Omental fat pad (tissue), 4 donors: Measurements from ENCODE around the gene COL21A1. TPM values are rescaled to one million over a fixed set of nuclear protein-coding genes. Genes with fewer than 3 reads are reported as not detected.

Source experiments
- ATAC-seq: fragments of 150-250 bp; one replicate; pipeline ENCODE4 v1.9.1; 2016; ENCODE audit warnings: mild to moderate bottlenecking, moderate library complexity; ENCODE audit not compliant: low FRiP score
- DNase-seq: peaks from one replicate; pipeline ENCODE4 v3.0.0-alpha.2; 2019; ENCODE audit warnings: low spot score
- total RNA-seq, 4 donors: library from RNA; depleted of rRNA; stranded (reverse); fragments of >200 nt; gene quantifications; one replicate each; pipeline ENCODE4 v1.1.0, GENCODE V29; 2016
- TF ChIP-seq, protein P1 (sequence below), 3 donors: fragments of 450-650 bp; IDR thresholded peaks; one replicate each; pipeline ENCODE4 v1.5.1; 2016 to 2017; ENCODE audit warnings: antibody characterized with exemption in 3 of 3, mild to moderate bottlenecking in 3 of 3, moderate library complexity in 2 of 3

The COL21A1 gene
- total RNA-seq, 4 donors from 2014 or later: 1.1 to 6.9 (median 1.9) TPM

DNA sequence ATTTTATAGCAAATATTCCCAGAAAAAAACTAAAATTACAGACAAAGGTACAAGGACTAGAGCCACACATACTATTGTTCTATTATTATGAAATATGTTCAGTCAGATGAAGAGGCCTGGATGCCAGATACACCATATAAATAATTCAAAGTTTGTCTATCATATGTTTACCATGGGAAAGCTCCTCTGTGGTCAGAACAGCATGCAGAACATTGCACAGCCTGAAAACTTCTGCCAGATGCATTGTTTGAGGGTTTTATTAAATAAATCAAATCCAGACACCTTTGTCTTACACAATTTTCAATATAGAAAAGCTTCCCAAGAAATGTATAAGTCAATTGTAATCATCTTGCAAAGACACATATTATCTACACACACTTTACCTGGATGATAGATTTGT, 35.0 kb upstream of the COL21A1 start:
- TF ChIP-seq, protein P1, sequence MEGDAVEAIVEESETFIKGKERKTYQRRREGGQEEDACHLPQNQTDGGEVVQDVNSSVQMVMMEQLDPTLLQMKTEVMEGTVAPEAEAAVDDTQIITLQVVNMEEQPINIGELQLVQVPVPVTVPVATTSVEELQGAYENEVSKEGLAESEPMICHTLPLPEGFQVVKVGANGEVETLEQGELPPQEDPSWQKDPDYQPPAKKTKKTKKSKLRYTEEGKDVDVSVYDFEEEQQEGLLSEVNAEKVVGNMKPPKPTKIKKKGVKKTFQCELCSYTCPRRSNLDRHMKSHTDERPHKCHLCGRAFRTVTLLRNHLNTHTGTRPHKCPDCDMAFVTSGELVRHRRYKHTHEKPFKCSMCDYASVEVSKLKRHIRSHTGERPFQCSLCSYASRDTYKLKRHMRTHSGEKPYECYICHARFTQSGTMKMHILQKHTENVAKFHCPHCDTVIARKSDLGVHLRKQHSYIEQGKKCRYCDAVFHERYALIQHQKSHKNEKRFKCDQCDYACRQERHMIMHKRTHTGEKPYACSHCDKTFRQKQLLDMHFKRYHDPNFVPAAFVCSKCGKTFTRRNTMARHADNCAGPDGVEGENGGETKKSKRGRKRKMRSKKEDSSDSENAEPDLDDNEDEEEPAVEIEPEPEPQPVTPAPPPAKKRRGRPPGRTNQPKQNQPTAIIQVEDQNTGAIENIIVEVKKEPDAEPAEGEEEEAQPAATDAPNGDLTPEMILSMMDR (IDR thresholded peaks at IDR 0.05): no peak
- DNase-seq (no peak), ATAC-seq (no peak)

DNA sequence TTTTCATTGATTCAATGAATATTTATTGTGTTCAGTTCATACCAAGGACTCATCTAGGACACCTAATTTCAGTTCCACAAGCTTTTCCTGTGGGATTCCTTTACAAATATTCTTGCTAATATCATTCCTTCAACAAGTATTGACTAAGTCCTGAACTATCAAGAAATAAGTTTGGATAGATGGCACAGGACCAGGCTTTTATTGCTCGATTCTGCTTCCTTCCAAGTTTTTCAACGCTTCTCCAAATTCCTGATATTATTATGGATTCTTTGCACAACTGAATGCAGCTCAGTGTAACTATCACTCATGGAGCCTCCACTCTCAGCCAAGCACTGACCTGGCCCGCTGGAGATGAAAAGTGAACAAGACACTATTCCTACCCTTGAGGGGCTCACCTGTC, 32.7 kb upstream of the COL21A1 start:
- DNase-seq (no peak), ATAC-seq (no peak)
- TF ChIP-seq, protein P1 (IDR thresholded peaks at IDR 0.05): no peak

DNA sequence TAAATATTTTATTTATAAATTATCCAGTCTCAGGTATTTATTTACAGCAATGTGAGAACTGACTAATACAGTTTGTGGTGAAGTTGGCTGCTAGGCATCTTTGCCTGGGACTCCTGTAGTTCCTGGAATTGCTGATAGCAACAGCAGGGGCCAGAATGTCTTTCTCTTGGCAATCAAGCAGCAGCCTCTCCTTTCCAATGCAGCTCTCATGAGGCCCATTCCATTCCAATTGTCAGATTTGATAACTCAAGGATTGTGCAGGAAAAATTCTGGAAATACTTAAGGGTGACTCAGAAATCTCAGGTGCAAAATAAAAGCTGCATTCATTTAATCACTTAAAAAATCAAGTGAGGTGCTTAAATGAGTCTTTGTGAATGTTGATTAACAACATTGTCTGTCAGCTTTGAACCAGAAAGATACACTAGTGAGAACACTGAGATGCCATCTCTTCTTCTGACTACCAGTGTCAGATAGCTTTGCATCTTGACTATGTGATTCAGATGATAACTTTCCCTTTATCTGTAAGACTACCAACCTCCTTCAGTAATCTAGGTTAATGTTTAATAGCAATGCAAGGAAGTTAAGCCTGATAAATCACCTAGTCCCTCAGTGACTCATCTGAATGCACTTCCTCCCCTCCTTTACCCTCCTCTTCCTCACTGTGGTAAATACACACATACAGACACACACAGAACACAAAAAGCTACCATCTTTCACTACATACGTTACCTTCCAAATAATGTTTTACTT, 32.1 kb upstream of the COL21A1 start:
- DNase-seq: no peak
- TF ChIP-seq, protein P1 (IDR thresholded peaks at IDR 0.05): no peak
- ATAC-seq: no peak

DNA sequence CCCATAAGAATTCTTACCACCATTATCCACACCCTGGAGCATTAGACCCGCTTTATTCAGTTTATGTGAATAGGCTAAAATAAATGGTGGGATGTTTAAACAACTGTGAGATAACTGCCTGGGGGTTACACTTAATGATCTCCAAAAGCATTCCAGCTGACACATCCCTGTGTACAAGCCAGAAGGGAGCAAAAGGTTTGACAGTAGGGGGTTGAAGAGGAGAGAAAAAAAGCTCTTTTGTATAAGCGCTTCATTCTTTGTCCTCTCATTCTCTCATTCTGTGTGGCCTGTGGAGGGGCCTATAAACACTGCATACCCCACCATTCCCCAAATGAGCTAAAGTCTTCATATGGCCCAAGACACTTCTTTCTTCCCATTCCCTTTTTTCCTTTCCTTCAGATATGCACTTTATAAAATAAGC, 30.8 kb upstream of the COL21A1 start:
- ATAC-seq: no peak

DNA sequence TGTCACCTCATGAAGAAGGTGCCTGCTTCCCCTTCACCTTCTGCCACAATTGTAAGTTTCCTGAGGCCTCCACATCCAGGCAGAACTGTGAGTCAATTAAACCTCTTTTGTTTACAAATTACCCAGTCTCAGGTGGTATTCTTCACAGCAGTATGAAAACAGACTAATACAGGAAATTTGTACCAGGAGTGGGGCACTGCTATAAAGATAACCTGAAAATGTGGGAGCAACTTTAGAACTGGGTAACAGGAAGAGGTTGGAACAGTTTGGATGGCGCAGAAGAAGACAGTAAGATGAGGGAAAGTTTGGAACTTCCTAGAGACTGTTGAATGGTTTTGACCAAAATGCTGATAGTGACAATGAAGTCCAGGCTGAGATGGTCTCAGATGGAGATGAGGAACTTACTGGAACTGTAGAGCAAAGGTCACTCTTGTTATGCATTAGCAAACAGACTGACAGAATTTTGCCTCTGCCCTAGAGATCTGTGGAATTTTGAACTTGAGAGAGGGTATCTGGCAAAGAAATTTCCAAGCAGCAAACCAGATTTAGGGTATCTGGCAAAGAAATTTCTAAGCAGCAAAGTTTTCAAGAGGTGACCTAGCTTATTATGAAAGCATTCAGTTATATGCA, 23.5 kb upstream of the COL21A1 start:
- TF ChIP-seq, protein P1 (IDR thresholded peaks at IDR 0.05): no peak
- DNase-seq (no peak), ATAC-seq (no peak)

More for the DNA sequence above, 30.8 kb upstream of the COL21A1 start:
- TF ChIP-seq, protein P1 (IDR thresholded peaks at IDR 0.05): no peak
- no peak for DNase-seq

DNA sequence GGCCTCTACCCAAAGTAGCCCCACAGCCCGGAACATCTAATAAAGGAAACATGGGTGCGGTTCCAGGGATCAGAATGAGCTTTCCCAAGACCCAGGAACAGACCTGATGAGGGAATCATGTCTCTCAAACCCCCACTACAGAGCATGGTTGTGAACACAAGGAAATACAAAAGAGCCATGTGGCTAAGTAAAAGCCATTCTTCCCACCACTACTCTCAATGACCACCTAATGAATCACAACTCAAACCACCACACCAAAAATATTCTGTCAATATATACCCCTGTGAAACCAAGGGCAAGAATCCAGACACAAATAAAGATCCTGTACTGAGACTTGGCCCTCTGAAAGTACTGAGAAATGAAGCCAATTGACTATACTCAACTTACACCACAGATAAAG, 20.9 kb upstream of the COL21A1 start:
- ATAC-seq (no peak), DNase-seq (no peak)
- TF ChIP-seq, protein P1 (IDR thresholded peaks at IDR 0.05): no peak

DNA sequence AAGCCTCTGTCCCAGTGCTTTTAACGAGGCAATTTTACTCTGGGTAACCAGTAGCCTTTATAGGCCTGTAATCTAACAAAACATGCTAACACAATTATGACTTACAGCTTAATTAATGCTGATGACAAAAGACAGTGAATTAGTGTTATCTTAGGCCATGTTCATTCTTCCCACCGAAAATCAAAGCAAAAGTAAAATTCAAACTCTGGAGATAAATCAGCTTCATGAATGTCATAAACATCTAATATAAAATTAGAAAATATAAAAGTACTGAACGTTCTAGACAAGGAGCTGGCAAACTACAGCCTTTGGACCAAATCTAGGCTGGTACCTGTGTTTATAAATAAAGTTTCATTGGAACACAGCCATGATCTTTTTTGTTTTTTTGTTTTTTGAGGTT, 18.6 kb upstream of the COL21A1 start:
- no peak for DNase-seq
- TF ChIP-seq, protein P1 (IDR thresholded peaks at IDR 0.05): no peak
- no peak for ATAC-seq
